GM18861 (cell line): ENCODE results near the gene PRKG1.
"Not testable (repeated sequence)": the region's sequence is repeated elsewhere in the genome, so short reads cannot be mapped to it uniquely, and the experiment has no call there.

ENCODE experiments used
- ATAC-seq: cut with Tn5 transposase; IDR thresholded peaks from one replicate; pipeline ENCODE4 v1.9.1; 2021; ENCODE audit not compliant: unreplicated experiment

PRKG1 gene

GRCh38 chr10:51318399-51319172, 244.3 kb downstream of the PRKG1 start:
- no peak for ATAC-seq

- no peak for ATAC-seq
Observed at GRCh38 chr10:51319173-51319435, 244.8 kb downstream of the PRKG1 start.

- ATAC-seq, result no peak
Observed at GRCh38 chr10:51321300-51321699, 247.0 kb downstream of the PRKG1 start.

GRCh38 chr10:51321980-51322379, 247.7 kb downstream of the PRKG1 start:
- no peak for ATAC-seq

GRCh38 chr10:51325649-51326048, 251.4 kb downstream of the PRKG1 start:
- ATAC-seq, result no peak

- no peak for ATAC-seq
Observed at GRCh38 chr10:51326174-51326573, 251.9 kb downstream of the PRKG1 start.

- ATAC-seq, result no peak
Observed at GRCh38 chr10:51327432-51327831, 253.1 kb downstream of the PRKG1 start.

- no peak for ATAC-seq
Observed at GRCh38 chr10:51340366-51340765, 266.1 kb downstream of the PRKG1 start.

- ATAC-seq, result no peak
Observed at GRCh38 chr10:51340845-51341610, 266.7 kb downstream of the PRKG1 start.

GRCh38 chr10:51341745-51342144, 267.5 kb downstream of the PRKG1 start:
- not testable (repeated sequence) for ATAC-seq

- ATAC-seq, result no peak
Observed at GRCh38 chr10:51342381-51342780, 268.1 kb downstream of the PRKG1 start.

GRCh38 chr10:51343391-51343790, 269.1 kb downstream of the PRKG1 start:
- ATAC-seq, result no peak

GRCh38 chr10:51344371-51344770, 270.1 kb downstream of the PRKG1 start:
- ATAC-seq, result no peak

GRCh38 chr10:51348622-51349021, 274.3 kb downstream of the PRKG1 start:
- ATAC-seq, result no peak

GRCh38 chr10:51357170-51357569, 282.9 kb downstream of the PRKG1 start:
- no peak for ATAC-seq

GRCh38 chr10:51358227-51358626, 283.9 kb downstream of the PRKG1 start:
- ATAC-seq, result no peak

- peak; percentile 95 for ATAC-seq
Observed at GRCh38 chr10:51363415-51363814, 289.1 kb downstream of the PRKG1 start.

GRCh38 chr10:51364674-51365073, 290.4 kb downstream of the PRKG1 start:
- no peak for ATAC-seq

GRCh38 chr10:51366044-51366443, 291.8 kb downstream of the PRKG1 start:
- no peak for ATAC-seq

GRCh38 chr10:51367127-51367526, 292.8 kb downstream of the PRKG1 start:
- ATAC-seq, result no peak

GRCh38 chr10:51367694-51368093, 293.4 kb downstream of the PRKG1 start:
- ATAC-seq, result no peak

GRCh38 chr10:51368943-51369342, 294.7 kb downstream of the PRKG1 start:
- no peak for ATAC-seq

- no peak for ATAC-seq
Observed at GRCh38 chr10:51369903-51370302, 295.6 kb downstream of the PRKG1 start.
